T-helper 1 cell (primary cell): ENCODE measurements around the gene NINJ1.

Experiments
- DNase-seq, 5 donors: peaks; one replicate each; pipeline ENCODE4 v3.0.0-alpha.2; 2012 to 2020

The NINJ1 gene

GRCh38 chr9:93086447-93087224, 47.4 kb downstream of the NINJ1 start:
- no peak for DNase-seq

- DNase-seq, result no peak
Observed at GRCh38 chr9:93085676-93086075, 48.4 kb downstream of the NINJ1 start.

- DNase-seq, result no peak
Observed at GRCh38 chr9:93084471-93084881, 49.6 kb downstream of the NINJ1 start.

GRCh38 chr9:93083592-93084470, 50.2 kb downstream of the NINJ1 start:
- DNase-seq, result peak in 1 of 5 donors; percentile 88

- peak in 1 of 5 donors; percentile 33 for DNase-seq
Observed at GRCh38 chr9:93082841-93083411, 51.1 kb downstream of the NINJ1 start.

- DNase-seq, result no peak
Observed at GRCh38 chr9:93081931-93082330, 52.1 kb downstream of the NINJ1 start.

GRCh38 chr9:93081081-93081529, 52.9 kb downstream of the NINJ1 start:
- DNase-seq, result no peak

DNA sequence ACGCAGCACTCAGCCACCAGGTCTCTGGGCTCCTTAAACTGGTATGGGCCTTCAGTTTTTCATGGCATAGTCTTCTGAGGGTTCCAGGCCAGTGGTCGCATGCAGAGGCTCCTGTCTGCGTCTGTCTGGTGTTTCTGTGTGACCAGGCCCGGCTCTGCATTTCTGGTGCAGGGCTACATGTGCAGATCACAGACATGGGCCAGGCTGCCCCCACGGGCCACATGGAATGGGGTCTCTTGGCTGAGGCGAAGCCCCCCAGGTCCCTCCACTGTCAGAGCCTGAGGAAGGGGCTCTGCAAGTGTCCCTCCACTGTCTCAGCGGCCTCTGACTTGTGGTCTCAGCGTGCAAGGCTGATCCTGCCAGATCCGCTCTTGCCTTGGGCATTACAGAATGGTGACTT, 53.6 kb downstream of the NINJ1 start:
- DNase-seq, result no peak

GRCh38 chr9:93079371-93079770, 54.7 kb downstream of the NINJ1 start:
- DNase-seq, result no peak

DNA sequence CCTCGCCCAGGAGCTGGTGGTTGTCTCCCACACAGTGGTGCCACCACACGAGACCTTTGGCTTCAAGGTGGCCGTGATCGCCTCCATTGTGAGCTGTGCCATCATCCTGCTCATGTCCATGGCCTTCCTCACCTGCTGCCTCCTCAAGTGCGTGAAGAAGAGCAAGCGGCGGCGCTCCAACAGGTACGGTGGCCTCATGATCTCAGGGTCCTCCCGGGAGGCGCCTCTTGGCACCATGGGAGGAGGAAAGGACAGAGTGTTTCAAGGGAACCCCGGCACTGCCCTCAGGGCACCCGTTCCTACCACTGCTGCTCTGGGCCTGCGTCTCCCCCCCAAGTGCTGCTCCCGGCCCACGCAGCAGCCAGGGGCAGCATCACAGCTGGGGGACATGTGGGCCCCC, 56.2 kb downstream of the NINJ1 start:
- no peak for DNase-seq

- DNase-seq, result no peak
Observed at GRCh38 chr9:93077367-93077766, 56.7 kb downstream of the NINJ1 start.

DNA sequence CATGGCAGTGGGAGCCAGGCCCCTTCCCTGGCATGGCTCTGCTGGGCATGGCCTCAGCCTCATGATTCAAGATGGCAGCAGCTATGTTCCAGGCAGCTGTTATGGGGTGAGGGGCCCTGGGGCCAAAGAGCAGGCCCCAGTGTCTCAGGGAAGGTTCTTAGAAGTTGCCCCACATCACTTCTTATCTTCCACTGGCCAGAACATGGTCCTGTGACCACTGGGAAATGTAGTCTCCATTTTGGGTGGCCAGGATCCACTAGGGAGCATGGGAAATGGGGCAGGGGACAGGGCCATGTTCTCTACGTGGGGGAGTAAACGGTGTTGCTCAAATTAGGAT, 57.3 kb downstream of the NINJ1 start:
- no peak for DNase-seq

DNA sequence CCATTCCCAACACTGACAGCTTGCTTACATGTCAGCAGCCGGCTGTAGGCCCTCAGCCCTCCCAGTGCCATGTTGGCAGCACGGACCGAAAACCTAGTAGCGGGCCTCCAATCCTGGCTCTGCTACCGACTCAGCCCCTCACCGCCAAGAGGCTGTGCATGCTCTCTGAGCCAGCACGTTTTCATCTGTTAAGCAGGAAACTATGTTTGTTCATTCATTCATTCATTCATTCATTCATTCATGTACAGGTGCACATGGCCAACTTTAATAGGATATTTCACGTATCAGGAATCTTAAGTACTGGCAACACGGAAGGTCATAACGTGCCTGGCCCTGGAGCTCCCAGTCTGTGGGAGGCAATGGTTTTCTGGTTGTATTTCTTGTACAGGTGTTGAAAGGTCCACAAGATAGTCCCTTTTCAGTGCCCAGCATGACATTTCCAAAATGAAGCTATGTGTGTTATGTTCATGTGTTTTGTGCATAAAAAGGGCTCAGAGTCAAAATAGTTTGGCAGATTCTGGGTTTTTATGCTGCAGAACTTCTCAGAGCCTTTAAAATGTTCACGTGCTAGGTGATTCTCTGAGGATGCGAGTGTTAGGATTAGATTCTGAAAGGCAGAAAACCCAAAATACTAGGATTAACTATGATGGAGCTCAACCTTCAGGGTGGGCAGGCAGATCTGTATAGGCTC, 57.8 kb downstream of the NINJ1 start:
- DNase-seq, result no peak

- DNase-seq, result no peak
Observed at GRCh38 chr9:93072383-93072795, 61.7 kb downstream of the NINJ1 start.
